ENCODE results near the gene PZP. TPM values are rescaled to one million over a fixed set of nuclear protein-coding genes. Genes with fewer than 3 reads are reported as not detected.
"Not testable (repeated sequence)": the region's sequence is repeated elsewhere in the genome, so short reads cannot be mapped to it uniquely, and the experiment has no call there.

Gene PZP
- not detected for polyA plus RNA-seq (2013, experiment 1 of 2)
- not detected for polyA plus RNA-seq (2013, experiment 2 of 2)

GRCh38 chr12:9208229-9208628 is at the start of gene PZP:
PZP (minus strand) TSS chr12:9208395; CDS start chr12:9208341, 54 bp downstream.
- 91% methylated on average over 3 of the region's 3 CpGs for WGBS
- no peak within 1 kb of the TSS for H3K4me3 ChIP-seq (ENCODE audit: low read length)

DNA sequence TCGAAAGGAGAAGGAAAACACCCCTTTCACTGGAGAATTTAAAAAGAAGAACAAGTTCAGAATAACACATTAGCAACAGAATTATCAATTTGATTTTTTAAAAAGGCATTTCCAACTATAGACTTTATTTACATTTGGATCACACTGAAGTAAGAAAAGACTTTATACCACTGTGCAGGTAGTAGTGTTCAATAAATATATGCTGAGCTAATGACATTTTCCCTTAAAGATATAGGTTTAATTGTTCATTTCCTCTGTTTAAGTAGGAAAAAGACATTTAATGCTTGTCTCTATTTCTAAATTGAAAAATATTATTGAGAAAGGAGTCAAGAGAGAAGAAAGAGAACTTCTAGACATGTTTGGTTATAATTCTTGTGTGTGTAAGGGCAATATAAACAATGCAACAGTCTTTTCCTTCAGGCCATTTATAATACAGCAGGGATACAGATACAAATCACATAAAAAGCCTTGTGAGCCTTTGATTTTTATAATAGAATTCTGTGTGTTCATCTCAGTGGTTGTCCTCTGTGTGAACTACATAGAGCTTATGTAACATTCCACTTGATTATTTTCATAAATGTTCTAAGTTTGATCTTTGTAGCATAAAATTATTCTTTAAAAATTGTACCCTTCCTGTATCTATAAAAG is 48.7 kb upstream of the PZP start:
- H3K9ac ChIP-seq (ENCODE audit: low read depth, low read length), result no peak overlapping the region
- H3K4me3 ChIP-seq (ENCODE audit: low read length), result no peak overlapping the region
- no peaks in the 10 kb centered on the region for H3K36me3 ChIP-seq (ENCODE audit: insufficient read depth, low read length)
- H3K4me1 ChIP-seq (ENCODE audit: insufficient read depth, low read length), result peaks cover 15% of the 10 kb centered on the region
- H3K27ac ChIP-seq (ENCODE audit: low read depth, low read length), result no peak overlapping the region
- H3K27me3 ChIP-seq (ENCODE audit: insufficient read depth, low read length), result no peaks in the 10 kb centered on the region
- no peaks in the 10 kb centered on the region for H3K9me3 ChIP-seq (ENCODE audit: insufficient read depth, low read depth, low read length)
- WGBS, result 60% methylated on average over 1 of the region's 1 CpG

More at GRCh38 chr12:9208229-9208628, at the start of gene PZP:
- Histone ChIP-seq H3K4me1 (ENCODE audit: insufficient read depth, low read length) (no peaks in the 10 kb centered on the region), H3K27me3 (ENCODE audit: insufficient read depth, low read length) (no peaks in the 10 kb centered on the region), H3K9me3 (ENCODE audit: insufficient read depth, low read depth, low read length) (no peaks in the 10 kb centered on the region), H3K9ac (ENCODE audit: low read depth, low read length) (no peak within 1 kb of the TSS), H3K36me3 (ENCODE audit: insufficient read depth, low read length) (no peaks in the 10 kb centered on the region), H3K27ac (ENCODE audit: low read depth, low read length) (no peak within 1 kb of the TSS)

DNA sequence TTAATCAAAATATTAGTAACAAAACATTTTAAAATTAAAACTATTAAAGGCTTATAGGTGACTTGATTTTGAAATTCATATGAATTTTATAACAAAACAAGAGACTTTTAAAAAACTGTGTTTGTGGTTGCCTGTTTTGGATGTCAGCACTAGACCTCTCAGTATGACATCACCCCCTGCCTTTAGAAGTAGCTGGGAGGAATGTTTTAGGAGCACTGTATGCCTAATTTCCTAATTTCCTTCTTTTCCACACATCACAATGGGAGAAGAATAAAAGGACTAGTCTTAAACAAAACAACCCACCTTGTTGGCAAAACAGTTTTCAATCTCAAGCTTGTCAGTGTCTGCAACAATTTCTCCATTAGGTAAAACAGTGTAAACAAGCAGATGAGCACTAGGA is 48.1 kb upstream of the PZP start:
- no peaks in the 10 kb centered on the region for H3K27me3 ChIP-seq (ENCODE audit: insufficient read depth, low read length)
- H3K27ac ChIP-seq (ENCODE audit: low read depth, low read length), result no peak overlapping the region
- H3K9me3 ChIP-seq (ENCODE audit: insufficient read depth, low read depth, low read length), result no peaks in the 10 kb centered on the region
- H3K36me3 ChIP-seq (ENCODE audit: insufficient read depth, low read length), result no peaks in the 10 kb centered on the region
- H3K4me1 ChIP-seq (ENCODE audit: insufficient read depth, low read length), result peaks cover 15% of the 10 kb centered on the region
- H3K4me3 ChIP-seq (ENCODE audit: low read length), result no peak overlapping the region
- H3K9ac ChIP-seq (ENCODE audit: low read depth, low read length), result no peak overlapping the region

DNA sequence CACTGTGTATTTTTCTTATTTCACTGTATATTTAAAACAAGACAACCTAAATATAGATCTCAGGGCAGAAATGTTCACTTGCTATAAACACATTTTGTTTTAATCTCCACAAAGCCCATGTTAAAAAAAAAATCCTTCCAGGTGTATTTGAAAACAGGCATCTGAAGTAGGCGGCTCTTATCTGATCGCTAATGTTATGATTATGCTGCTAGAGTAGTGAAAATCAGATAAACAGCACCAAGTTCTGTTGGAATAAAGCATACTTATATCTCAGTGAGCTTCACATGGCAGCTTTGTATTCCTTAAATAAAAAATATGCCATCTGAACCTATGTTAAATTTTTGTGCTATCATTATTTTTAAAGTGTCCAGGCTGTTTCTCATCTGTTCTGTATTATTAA is 47.6 kb upstream of the PZP start:
- Histone ChIP-seq H3K36me3 (ENCODE audit: insufficient read depth, low read length) (no peaks in the 10 kb centered on the region), H3K9ac (ENCODE audit: low read depth, low read length) (no peak overlapping the region), H3K9me3 (ENCODE audit: insufficient read depth, low read depth, low read length) (no peaks in the 10 kb centered on the region), H3K4me1 (ENCODE audit: insufficient read depth, low read length) (peaks cover 15% of the 10 kb centered on the region), H3K27me3 (ENCODE audit: insufficient read depth, low read length) (no peaks in the 10 kb centered on the region), H3K27ac (ENCODE audit: low read depth, low read length) (no peak overlapping the region), H3K4me3 (ENCODE audit: low read length) (no peak overlapping the region)
- 46% methylated on average over 2 of the region's 2 CpGs for WGBS

- no peak overlapping the region for H3K9ac ChIP-seq (ENCODE audit: low read depth, low read length)
- H3K9me3 ChIP-seq (ENCODE audit: insufficient read depth, low read depth, low read length), result no peaks in the 10 kb centered on the region
- H3K4me1 ChIP-seq (ENCODE audit: insufficient read depth, low read length), result peaks cover 15% of the 10 kb centered on the region
- no peak overlapping the region for H3K4me3 ChIP-seq (ENCODE audit: low read length)
- no peak overlapping the region for H3K27ac ChIP-seq (ENCODE audit: low read depth, low read length)
- WGBS, result 30% methylated on average over 5 of the region's 5 CpGs
- H3K36me3 ChIP-seq (ENCODE audit: insufficient read depth, low read length), result no peaks in the 10 kb centered on the region
- no peaks in the 10 kb centered on the region for H3K27me3 ChIP-seq (ENCODE audit: insufficient read depth, low read length)
These were observed 45.3 kb upstream of the PZP start for GRCh38 chr12:9253464-9253863.

DNA sequence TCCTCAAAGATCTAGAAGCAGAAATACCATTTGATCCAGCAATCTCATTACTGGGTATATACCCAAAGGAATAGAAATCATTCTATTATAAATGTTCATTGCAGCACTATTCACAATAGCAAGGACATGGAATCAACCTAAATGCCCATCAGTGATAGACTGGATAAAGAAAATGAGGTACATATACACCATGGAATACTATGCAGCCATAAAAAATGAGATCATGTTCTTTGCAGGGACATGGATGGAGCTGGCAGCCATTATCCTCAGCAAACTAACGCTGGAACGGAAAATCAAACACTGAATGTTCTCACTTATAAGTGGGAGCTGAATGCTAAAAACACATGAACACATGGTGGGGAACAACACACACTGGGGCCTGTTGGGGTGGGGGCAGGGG is 44.6 kb upstream of the PZP start:
- not testable (repeated sequence) for H3K27me3 ChIP-seq (ENCODE audit: insufficient read depth, low read length); H3K36me3 ChIP-seq (ENCODE audit: insufficient read depth, low read length); H3K27ac ChIP-seq (ENCODE audit: low read depth, low read length); H3K9me3 ChIP-seq (ENCODE audit: insufficient read depth, low read depth, low read length); H3K4me3 ChIP-seq (ENCODE audit: low read length); H3K9ac ChIP-seq (ENCODE audit: low read depth, low read length)
- peaks cover 15% of the 10 kb centered on the region for H3K4me1 ChIP-seq (ENCODE audit: insufficient read depth, low read length)
- 94% methylated on average over 2 of the region's 2 CpGs for WGBS

DNA sequence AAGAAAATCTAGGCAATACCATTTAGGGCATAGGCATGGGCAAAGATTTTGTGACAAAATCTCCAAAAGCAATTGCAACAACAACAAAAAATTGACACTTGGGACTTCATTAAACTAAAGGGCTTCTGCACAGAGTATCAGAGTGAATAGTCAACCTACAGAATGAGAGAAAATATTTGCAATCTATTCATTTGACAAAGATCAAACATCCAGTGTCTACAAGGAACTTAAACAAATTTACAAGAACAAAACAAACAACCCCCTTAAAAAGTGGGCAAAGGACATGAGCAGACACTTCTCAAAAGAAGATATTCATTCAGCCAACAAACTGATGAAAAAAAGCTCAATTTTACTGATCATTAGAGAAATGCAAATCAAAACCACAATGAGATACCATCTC is 44.1 kb upstream of the PZP start:
- no peaks in the 10 kb centered on the region for H3K9me3 ChIP-seq (ENCODE audit: insufficient read depth, low read depth, low read length)
- H3K27me3 ChIP-seq (ENCODE audit: insufficient read depth, low read length), result no peaks in the 10 kb centered on the region
- no peak overlapping the region for H3K9ac ChIP-seq (ENCODE audit: low read depth, low read length)
- no peak overlapping the region for H3K4me3 ChIP-seq (ENCODE audit: low read length)
- no peak overlapping the region for H3K27ac ChIP-seq (ENCODE audit: low read depth, low read length)
- peaks cover 15% of the 10 kb centered on the region for H3K4me1 ChIP-seq (ENCODE audit: insufficient read depth, low read length)
- no peaks in the 10 kb centered on the region for H3K36me3 ChIP-seq (ENCODE audit: insufficient read depth, low read length)

GRCh38 chr12:9248435-9248834 is 40.2 kb upstream of the PZP start:
- no peaks in the 10 kb centered on the region for H3K4me1 ChIP-seq (ENCODE audit: insufficient read depth, low read length)
- H3K27ac ChIP-seq (ENCODE audit: low read depth, low read length), result no peak overlapping the region
- no peaks in the 10 kb centered on the region for H3K9me3 ChIP-seq (ENCODE audit: insufficient read depth, low read depth, low read length)
- 92% methylated on average over 2 of the region's 3 CpGs for WGBS
- H3K4me3 ChIP-seq (ENCODE audit: low read length), result no peak overlapping the region
- H3K36me3 ChIP-seq (ENCODE audit: insufficient read depth, low read length), result no peaks in the 10 kb centered on the region
- no peak overlapping the region for H3K9ac ChIP-seq (ENCODE audit: low read depth, low read length)
- H3K27me3 ChIP-seq (ENCODE audit: insufficient read depth, low read length), result no peaks in the 10 kb centered on the region

- no peak overlapping the region for H3K4me3 ChIP-seq (ENCODE audit: low read length)
- no peaks in the 10 kb centered on the region for H3K4me1 ChIP-seq (ENCODE audit: insufficient read depth, low read length)
- no peak overlapping the region for H3K9ac ChIP-seq (ENCODE audit: low read depth, low read length)
- H3K9me3 ChIP-seq (ENCODE audit: insufficient read depth, low read depth, low read length), result no peaks in the 10 kb centered on the region
- H3K27ac ChIP-seq (ENCODE audit: low read depth, low read length), result no peak overlapping the region
- no peaks in the 10 kb centered on the region for H3K27me3 ChIP-seq (ENCODE audit: insufficient read depth, low read length)
- H3K36me3 ChIP-seq (ENCODE audit: insufficient read depth, low read length), result no peaks in the 10 kb centered on the region
- 74% methylated on average over 6 of the region's 6 CpGs for WGBS
These were observed 36.7 kb upstream of the PZP start for GRCh38 chr12:9244894-9245293.

- H3K4me1 ChIP-seq (ENCODE audit: insufficient read depth, low read length), result no peaks in the 10 kb centered on the region
- no peak overlapping the region for H3K4me3 ChIP-seq (ENCODE audit: low read length)
- H3K9ac ChIP-seq (ENCODE audit: low read depth, low read length), result no peak overlapping the region
- H3K27ac ChIP-seq (ENCODE audit: low read depth, low read length), result no peak overlapping the region
- 90% methylated on average over 1 of the region's 1 CpG for WGBS
- no peaks in the 10 kb centered on the region for H3K36me3 ChIP-seq (ENCODE audit: insufficient read depth, low read length)
- no peaks in the 10 kb centered on the region for H3K27me3 ChIP-seq (ENCODE audit: insufficient read depth, low read length)
- no peaks in the 10 kb centered on the region for H3K9me3 ChIP-seq (ENCODE audit: insufficient read depth, low read depth, low read length)
These were observed 35.9 kb upstream of the PZP start for GRCh38 chr12:9243999-9244649.

- no peak overlapping the region for H3K27ac ChIP-seq (ENCODE audit: low read depth, low read length)
These were observed 33.1 kb upstream of the PZP start for GRCh38 chr12:9241301-9241700.

More at GRCh38 chr12:9241301-9241700, 33.1 kb upstream of the PZP start:
- Histone ChIP-seq H3K4me1 (ENCODE audit: insufficient read depth, low read length) (no peaks in the 10 kb centered on the region), H3K4me3 (ENCODE audit: low read length) (no peak overlapping the region), H3K9ac (ENCODE audit: low read depth, low read length) (no peak overlapping the region), H3K9me3 (ENCODE audit: insufficient read depth, low read depth, low read length) (no peaks in the 10 kb centered on the region), H3K36me3 (ENCODE audit: insufficient read depth, low read length) (no peaks in the 10 kb centered on the region), H3K27me3 (ENCODE audit: insufficient read depth, low read length) (no peaks in the 10 kb centered on the region)
- WGBS, result 95% methylated on average over 3 of the region's 3 CpGs

Measured in HUES64 (cell line).